CD4-positive, alpha-beta T cell (primary cell): ENCODE results near the gene MYO1B. TPM values are rescaled to one million over a fixed set of nuclear protein-coding genes. Genes with fewer than 3 reads are reported as not detected.

Experiments used
- ATAC-seq: fragments of 200-7000 bp; cut with Tn5 transposase; one replicate; pipeline ENCODE4 v1.10.0; 2022; ENCODE audit warnings: mild to moderate bottlenecking; ENCODE audit not compliant: poor library complexity
- CTCF ChIA-PET: fragments of 350-600 bp; sonication (Branson Sonifier 250); formaldehyde crosslinking; loops from one replicate; lab custom pipeline; 2021; ENCODE audit warnings: antibody characterized with exemption, inconsistent platforms; lab: Charles Lee
- POLR2A ChIA-PET: fragments of 350-600 bp; sonication (Branson Sonifier 250); formaldehyde crosslinking; loops from one replicate; lab custom pipeline; 2021; ENCODE audit warnings: antibody characterized with exemption, inconsistent platforms; lab: Charles Lee
- DNase-seq, 14 experiments: peaks; one replicate each; pipeline ENCODE4 v3.0.0-alpha.2; 2013 to 2020; ENCODE audit warnings: mixed read lengths in 2 of 14
- H3K27ac ChIP-seq, 2 donors: one replicate each; pipeline versions ENCODE4 v1.5.1 to v1.7.0; 2013; ENCODE audit warnings: low read length in 2 of 2, low read depth in 1 of 2, mild to moderate bottlenecking in 1 of 2
- H3K27me3 ChIP-seq, 2 experiments: 1 replicate in 1 of 2; 2 replicates in 1 of 2; pipeline versions ENCODE4 v1.6.1 to v1.7.0; 2013; ENCODE audit warnings: low read length in 2 of 2, control low read depth in 1 of 2, mild to moderate bottlenecking in 1 of 2, moderate library complexity in 1 of 2; ENCODE audit not compliant: insufficient read depth in 2 of 2, control insufficient read depth in 1 of 2
- H3K36me3 ChIP-seq: one replicate; pipeline ENCODE4 v1.6.1; 2013; ENCODE audit warnings: low read length, control low read depth; ENCODE audit not compliant: insufficient read depth
- H3K4me1 ChIP-seq: one replicate; pipeline ENCODE4 v1.6.1; 2013; ENCODE audit warnings: low read length, control low read depth; ENCODE audit not compliant: insufficient read depth
- H3K4me3 ChIP-seq: one replicate; pipeline ENCODE4 v1.5.1; 2013; ENCODE audit warnings: mild to moderate bottlenecking, low read length, moderate library complexity
- H3K9me3 ChIP-seq, 2 experiments: 1 replicate in 1 of 2; 2 replicates in 1 of 2; pipeline versions ENCODE4 v1.6.1 to v1.7.0; 2013; ENCODE audit warnings: low read length in 2 of 2, mild to moderate bottlenecking in 2 of 2, control low read depth in 1 of 2, moderate library complexity in 1 of 2; ENCODE audit not compliant: control insufficient read depth in 1 of 2, insufficient read depth in 1 of 2
- H3K27ac Mint-ChIP-seq: one replicate; pipeline ENCODE4 v1.8.0; 2020; ENCODE audit warnings: mixed read lengths
- H3K27me3 Mint-ChIP-seq: one replicate; pipeline ENCODE4 v1.8.0; 2021; ENCODE audit warnings: mixed read lengths
- H3K36me3 Mint-ChIP-seq: one replicate; pipeline ENCODE4 v1.8.0; 2021; ENCODE audit warnings: low read depth, mixed read lengths
- H3K4me1 Mint-ChIP-seq: one replicate; pipeline ENCODE4 v1.8.0; 2021; ENCODE audit warnings: low read depth, mixed read lengths
- H3K4me3 Mint-ChIP-seq: one replicate; pipeline ENCODE4 v1.8.0; 2020; ENCODE audit warnings: mild to moderate bottlenecking, mixed read lengths
- H3K9me3 Mint-ChIP-seq: one replicate; pipeline ENCODE4 v1.8.0; 2020; ENCODE audit warnings: mixed read lengths
- CTCF ChIP-seq: fragments of 200-600 bp; IDR thresholded peaks from one replicate; pipeline ENCODE4 v1.8.0; 2022; ENCODE audit warnings: antibody characterized with exemption, mild to moderate bottlenecking
- intact Hi-C, 2 experiments: fragments of 100-400 bp; cut with DNase I in 1 of 2; cut with micrococcal nuclease in 1 of 2; formaldehyde crosslinking; loops; one replicate each; pipeline versions ENCODE4 v1.15.1 to v1.9.0; 2023 to 2025; cut with DNase I, micrococcal nuclease
- total RNA-seq, 174 experiments: library from RNA in 2 of 174; stranded (reverse) in 2 of 174; gene quantifications; one replicate each; pipeline ENCODE4 v1.2.3 and lab custom pipeline; 2021 to 2026

MYO1B gene
- total RNA-seq, 2 experiments from 2014 or later: 0.98 to 1.3 TPM

GRCh38 chr2:191383486-191383885 lies 138.3 kb downstream of the MYO1B start:
- H3K27me3 ChIP-seq: no peaks in the 10 kb centered on the region
- Mint-ChIP-seq H3K36me3 (no peaks in the 10 kb centered on the region), H3K4me1 (no peaks in the 10 kb centered on the region), H3K4me3 (no peak overlapping the region), H3K27me3 (no peaks in the 10 kb centered on the region), H3K9me3 (no peaks in the 10 kb centered on the region), H3K27ac (no peak overlapping the region)
- no peak for TF ChIP-seq CTCF
- ATAC-seq (no peak), DNase-seq (no peak)
- H3K36me3 ChIP-seq: no peaks in the 10 kb centered on the region
- intact Hi-C loops: no loop called here
- ChIA-PET CTCF (no interaction called here), POLR2A (no interaction called here)
- H3K4me3 ChIP-seq: no peak overlapping the region
- H3K9me3 ChIP-seq: no peaks in the 10 kb centered on the region
- H3K4me1 ChIP-seq: no peaks in the 10 kb centered on the region
- no peak overlapping the region for H3K27ac ChIP-seq

GRCh38 chr2:191384829-191385228 lies 139.6 kb downstream of the MYO1B start:
- H3K36me3 ChIP-seq: no peaks in the 10 kb centered on the region
- H3K27ac ChIP-seq: no peak overlapping the region
- H3K9me3 Mint-ChIP-seq: no peaks in the 10 kb centered on the region
- no peaks in the 10 kb centered on the region for H3K4me1 Mint-ChIP-seq
- H3K27me3 Mint-ChIP-seq: no peaks in the 10 kb centered on the region
- no peak overlapping the region for H3K4me3 Mint-ChIP-seq
- no peak overlapping the region for H3K4me3 ChIP-seq
- ChIA-PET CTCF (no interaction called here), POLR2A (no interaction called here)
- no peak for TF ChIP-seq CTCF
- no peaks in the 10 kb centered on the region for H3K27me3 ChIP-seq
- no peak for DNase-seq
- no peaks in the 10 kb centered on the region for H3K36me3 Mint-ChIP-seq
- ATAC-seq: no peak
- no peaks in the 10 kb centered on the region for H3K9me3 ChIP-seq
- H3K27ac Mint-ChIP-seq: no peak overlapping the region
- no peaks in the 10 kb centered on the region for H3K4me1 ChIP-seq
- intact Hi-C loops: no loop called here

- H3K4me1 Mint-ChIP-seq: no peaks in the 10 kb centered on the region
- no peak for ATAC-seq
- H3K27ac ChIP-seq: no peak overlapping the region
- no peaks in the 10 kb centered on the region for H3K27me3 Mint-ChIP-seq
- TF ChIP-seq CTCF: no peak
- ChIA-PET POLR2A (no interaction called here), CTCF (no interaction called here)
- H3K4me3 ChIP-seq: no peak overlapping the region
- H3K36me3 ChIP-seq: no peaks in the 10 kb centered on the region
- intact Hi-C loops: no loop called here
- H3K36me3 Mint-ChIP-seq: no peaks in the 10 kb centered on the region
- H3K9me3 Mint-ChIP-seq: no peaks in the 10 kb centered on the region
- H3K27ac Mint-ChIP-seq: no peak overlapping the region
- H3K4me1 ChIP-seq: no peaks in the 10 kb centered on the region
- H3K9me3 ChIP-seq: no peaks in the 10 kb centered on the region
- H3K4me3 Mint-ChIP-seq: no peak overlapping the region
- DNase-seq: peak in 1 of 14 experiments; percentile 7
- H3K27me3 ChIP-seq: no peaks in the 10 kb centered on the region
Observed at GRCh38 chr2:191385416-191386160, 140.4 kb downstream of the MYO1B start.
